GM21786 (cell line): ENCODE measurements around the gene PSME3IP1.
"Not testable (repeated sequence)": the region's sequence is repeated elsewhere in the genome, so short reads cannot be mapped to it uniquely, and the experiment has no call there.

Experiments used
- ATAC-seq: cut with Tn5 transposase; IDR thresholded peaks from one replicate; pipeline ENCODE4 v1.9.1; 2021; ENCODE audit not compliant: unreplicated experiment

PSME3IP1 gene, protein sequence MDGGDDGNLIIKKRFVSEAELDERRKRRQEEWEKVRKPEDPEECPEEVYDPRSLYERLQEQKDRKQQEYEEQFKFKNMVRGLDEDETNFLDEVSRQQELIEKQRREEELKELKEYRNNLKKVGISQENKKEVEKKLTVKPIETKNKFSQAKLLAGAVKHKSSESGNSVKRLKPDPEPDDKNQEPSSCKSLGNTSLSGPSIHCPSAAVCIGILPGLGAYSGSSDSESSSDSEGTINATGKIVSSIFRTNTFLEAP

DNA sequence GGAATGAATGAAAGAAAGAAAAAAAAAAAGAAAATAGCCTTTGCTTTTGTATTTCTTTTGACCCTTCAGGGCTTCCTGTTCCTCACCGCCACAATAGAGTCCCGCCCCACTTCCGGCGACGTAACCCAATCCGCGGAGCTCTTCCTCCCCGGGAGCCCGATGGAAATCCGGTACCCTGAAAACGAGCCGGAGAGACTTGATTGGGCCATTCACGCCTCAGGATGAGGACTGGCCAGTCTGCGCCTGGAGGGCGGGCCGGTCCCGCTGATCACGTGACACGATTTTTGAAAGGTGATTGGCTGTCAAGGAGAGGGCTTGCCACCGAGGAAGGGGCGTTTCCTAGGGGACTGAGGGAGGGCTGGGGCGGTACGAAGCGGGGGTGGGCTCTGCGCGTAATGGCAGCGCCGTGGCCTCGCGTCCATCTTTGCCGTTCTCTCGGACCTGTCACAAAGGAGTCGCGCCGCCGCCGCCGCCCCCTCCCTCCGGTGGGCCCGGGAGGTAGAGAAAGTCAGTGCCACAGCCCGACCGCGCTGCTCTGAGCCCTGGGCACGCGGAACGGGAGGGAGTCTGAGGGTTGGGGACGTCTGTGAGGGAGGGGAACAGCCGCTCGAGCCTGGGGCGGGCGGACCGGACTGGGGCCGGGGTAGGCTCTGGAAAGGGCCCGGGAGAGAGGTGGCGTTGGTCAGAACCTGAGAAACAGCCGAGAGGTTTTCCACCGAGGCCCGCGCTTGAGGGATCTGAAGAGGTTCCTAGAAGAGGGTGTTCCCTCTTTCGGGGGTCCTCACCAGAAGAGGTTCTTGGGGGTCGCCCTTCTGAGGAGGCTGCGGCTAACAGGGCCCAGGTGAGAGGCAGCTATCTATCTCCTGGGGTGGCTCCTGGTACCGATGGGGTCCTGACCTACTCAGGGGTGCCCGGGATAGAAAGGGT is at the start of gene PSME3IP1, which contains the start of gene RSPRY1:
TSS of gene PSME3IP1 (minus strand) at position 95 of the 927 bp plus-strand sequence. CDS start 12,185 bp downstream, outside the sequence.
TSS of gene RSPRY1 (plus strand) at position 385 of the 927 bp plus-strand sequence. CDS start 18,330 bp downstream, outside the sequence.
- ATAC-seq, result peak; percentile 86

DNA sequence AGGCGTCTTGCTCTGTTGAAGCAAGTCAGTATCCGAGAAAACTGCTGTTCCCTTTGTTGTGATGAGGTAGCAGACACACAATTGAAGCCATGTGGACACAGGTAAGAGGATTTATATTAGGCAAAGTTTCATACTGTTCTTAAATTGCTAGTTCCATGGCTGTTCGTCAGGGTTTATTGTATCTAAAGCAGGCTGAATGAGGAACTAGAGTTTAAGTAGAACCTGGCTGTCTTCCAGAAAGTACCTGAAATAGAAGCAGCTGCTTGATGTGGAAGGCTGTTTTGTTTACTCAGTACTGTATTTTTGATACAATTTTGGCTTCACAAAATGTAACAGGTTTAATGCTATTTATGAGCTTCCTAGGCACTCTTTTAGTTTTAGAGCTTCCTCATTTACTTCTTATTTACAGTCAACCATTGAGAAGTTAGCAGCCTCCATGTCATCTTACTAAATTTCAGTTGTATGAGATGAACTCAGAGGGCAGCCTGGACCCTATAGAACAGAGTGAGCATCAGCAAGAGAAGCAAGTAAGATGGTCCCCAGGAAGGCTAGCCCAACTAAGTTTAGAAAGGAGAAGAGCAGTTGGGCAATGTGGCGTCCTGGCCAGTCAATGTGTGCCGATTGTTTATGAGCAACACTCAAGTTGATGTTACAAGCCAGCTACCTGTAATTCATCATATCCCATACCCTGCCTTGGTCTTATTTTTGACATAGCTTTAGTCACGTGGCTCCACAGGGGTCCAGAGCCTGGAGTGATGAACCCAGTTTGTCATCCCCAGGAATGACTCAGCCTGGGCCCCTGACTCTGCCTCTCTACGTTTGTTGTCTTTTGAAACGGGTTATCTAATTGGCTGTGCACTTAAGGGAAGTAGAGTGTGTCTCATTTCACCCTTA is 49.5 kb upstream of the PSME3IP1 start:
- no peak for ATAC-seq

DNA sequence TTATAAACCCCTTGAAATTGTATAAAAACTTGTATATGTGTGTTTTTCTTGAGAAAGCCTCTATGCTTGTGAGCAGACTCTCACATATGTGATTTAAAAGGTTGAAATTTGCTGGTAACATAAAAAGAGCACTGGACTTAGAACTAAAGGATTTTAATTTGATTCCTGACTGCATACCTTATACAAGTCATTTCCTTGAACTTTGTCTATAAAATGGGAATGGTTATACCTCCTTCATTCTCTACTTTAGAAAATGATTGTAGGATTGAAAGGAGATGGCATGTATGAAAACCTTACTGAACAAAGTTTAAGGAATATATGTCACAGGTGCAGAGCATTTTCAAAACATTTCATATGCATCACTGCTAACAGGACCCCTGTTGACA is 48.9 kb upstream of the PSME3IP1 start:
- ATAC-seq, result no peak

DNA sequence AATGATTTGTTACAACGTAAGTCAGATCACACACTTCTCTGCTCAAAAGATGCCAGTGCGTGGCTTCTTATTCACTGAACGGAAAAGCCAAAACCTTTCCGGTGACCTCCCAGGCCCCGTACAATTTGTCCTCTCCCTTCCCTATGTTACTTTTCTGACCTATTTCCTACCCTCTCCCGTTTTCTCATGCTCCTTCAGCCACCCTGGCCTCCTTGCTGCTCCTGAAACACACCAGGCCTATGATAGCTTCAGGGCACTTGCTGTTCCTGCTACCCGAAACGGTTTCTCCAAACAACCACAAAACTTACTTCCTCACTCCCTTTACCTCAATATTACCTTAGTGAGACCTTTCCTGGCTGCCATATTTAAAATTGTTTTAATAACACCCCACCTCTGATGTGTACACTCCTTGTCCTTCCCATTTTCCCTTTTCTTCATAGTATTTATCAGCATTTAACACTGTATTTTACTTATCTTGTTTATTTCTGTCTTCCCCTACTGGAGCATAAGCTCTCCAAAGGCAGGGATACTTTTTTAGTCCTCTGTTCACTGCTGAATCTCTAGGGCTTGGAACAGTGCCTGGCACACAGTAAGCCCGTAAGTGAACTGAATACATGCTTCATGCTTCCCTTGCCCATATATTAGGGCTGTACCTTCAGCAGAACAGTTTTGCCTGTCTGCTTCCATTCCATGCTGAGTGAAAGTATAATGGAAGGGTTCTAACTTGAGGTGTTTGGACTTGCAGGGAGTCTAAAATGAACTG is 48.3 kb upstream of the PSME3IP1 start:
- ATAC-seq, result no peak

DNA sequence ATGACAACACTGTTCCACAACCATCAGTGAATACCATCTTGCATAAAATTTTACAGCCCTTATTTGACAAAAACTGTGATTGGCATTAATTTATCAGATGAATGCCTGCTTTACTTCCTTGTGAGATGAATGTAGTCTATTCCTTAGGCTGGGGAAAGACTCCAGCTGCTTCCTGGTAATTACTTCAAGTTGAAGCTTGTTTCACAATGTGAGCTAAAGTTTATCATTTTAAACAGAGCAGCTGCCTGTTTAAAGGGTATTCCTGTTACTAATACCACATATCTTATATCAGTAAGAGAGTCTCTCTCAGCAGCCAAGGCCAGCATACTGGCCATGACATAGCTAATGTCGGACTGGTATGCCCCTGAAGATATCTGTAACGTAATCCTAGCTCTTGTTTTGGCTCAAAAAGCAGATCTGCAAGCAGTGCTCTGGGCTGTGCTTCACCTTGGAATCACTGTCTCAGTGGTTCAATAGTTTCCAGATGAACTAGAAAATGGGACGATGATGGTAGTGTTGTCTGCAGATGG is 46.0 kb upstream of the PSME3IP1 start:
- ATAC-seq, result no peak

DNA sequence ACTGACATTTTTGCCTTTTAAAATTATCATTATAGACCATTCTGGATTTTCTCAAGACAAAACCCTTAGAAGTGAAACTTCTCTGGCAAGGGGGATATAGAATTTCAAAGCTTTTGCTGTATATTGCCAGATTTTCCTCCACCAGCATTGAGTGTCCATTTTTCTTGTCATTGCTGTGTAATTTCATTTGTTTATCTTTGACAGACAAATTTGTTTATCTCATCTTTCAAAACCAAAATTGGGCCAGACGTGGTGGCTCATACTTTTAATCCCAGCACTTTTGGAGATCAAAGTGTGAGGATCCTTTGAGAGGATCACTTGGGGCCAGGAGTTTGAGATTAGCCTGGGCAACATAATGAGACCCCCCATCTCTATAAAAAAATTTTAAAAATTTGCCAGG is 43.2 kb upstream of the PSME3IP1 start:
- no peak for ATAC-seq

DNA sequence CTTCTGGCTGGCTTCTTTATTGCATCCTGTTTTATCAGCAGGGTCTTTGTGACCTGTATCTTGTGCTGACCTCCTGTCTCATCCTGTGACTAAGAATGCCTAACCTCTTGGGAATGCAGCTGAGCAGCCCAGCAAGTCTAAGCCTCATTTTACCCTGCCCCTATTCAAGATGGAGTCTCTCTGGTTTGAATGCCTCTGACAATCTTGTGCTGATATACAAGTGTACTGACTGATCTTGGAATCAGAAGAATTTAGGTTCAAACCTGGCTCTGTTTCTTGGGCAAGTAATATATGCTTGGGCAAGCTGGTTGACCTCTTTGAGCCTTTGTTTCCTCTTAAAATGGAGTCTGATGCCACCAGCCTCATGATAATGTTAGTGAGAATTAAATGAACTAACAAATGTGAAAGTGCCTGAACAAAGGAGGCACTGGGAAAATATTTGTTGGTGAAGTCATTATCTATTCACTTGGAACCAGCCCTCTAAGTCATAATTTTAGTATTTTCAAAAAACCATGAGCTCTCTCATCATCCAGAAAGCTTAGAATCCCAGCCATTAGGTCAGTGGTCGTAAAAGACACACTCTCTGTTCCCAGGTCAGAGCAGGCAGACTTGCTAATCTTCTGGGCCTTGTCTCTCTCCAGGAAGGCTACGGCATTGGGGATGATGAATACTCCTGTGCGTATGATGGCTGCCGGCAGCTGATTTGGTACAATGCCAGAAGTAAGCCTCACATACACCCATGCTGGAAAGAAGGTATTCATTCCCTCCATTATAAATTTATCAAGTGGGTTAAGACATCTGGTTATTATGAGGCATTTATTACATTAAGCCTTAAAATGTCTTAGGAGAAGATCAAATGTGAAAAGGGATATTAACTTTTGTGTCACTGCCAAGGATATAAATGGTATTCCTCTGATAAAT is 41.1 kb upstream of the PSME3IP1 start:
- no peak for ATAC-seq

DNA sequence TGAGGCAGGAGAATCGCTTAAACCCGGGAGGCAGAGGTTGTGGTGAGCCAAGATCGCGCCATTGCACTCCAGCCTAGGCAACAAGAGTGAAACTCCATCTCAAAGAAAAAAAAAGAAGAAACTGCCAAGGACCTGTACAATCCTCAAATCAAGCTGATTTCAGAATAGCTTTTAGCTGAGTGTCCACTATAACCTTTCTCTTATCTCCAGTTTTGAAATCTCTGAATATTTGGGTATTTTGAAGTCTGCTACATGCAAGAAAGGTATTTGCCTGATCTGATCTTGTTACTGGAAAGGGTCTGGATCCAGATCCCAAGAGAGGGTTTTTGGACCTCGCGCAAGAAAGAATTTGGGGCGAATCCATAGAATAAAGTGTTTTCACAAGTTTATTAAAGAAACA is 40.1 kb upstream of the PSME3IP1 start:
- no peak for ATAC-seq

DNA sequence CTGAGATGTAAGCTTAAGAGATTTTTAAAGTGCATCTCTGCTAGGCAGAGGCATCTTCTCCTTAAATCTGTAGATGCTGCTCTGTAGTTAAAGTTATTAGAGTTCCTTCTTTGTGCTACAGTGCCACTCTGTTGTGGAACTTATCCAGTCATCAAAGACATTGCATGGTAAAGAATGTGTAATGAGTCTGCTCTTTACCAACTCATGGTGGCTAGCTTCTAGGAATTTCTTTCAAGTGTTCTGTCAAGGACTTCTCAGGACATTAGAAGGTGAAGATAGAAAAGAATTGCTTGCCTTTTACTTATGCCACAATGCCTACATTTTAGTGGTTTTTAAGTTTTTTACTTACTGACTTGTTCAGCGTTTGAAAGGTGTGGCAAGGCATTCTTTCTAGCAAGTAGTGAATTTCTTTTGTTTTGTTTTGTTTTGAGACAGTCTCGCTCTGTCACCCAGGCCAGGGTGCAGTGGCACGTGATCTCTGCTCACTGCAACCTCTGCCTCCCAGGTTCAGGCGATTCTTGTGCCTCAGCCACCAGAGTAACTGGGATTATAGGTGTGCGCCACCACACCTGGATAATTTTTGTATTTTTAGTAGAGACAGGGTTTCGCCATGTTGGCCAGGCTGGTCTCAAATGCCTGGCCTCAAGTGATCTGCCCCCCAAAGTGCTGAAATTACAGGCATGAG is 39.0 kb upstream of the PSME3IP1 start:
- ATAC-seq, result no peak

DNA sequence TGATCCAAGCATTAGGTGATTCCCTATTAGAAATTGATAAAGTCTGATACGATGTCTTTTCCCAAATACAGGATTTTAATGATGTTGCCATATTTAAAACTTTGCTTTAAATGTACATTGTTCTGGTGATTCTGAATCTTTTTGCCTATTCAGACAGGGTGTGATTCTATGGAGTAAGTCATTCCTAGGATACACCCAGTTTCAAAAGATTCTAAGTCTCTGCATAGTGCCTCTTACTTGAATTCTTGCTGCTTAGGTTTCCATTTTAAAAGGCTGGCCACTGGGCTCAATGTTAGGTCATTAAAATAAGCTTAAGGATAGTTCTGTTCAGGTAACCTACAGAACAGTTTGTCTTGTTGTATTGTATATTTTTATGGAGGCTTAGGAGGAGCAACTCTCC is 37.2 kb upstream of the PSME3IP1 start:
- ATAC-seq, result no peak

DNA sequence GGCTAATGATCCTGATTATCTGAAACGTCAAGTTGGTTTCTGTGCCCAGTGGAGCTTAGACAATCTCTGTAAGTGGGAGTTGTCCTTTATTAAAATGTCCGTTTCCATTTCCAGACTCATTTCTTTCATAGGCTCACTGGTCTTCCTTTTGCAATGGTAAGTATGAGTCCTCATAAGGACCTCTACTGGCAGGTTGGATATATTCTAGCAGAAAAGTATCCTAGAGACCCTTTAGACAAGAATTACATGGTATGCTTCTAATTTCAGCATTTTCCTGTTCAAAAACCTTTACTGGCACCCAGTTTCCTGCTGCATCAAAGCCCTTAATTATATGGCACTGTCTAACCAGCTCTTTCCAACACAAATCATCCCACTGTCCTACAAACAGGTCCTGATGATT is 31.1 kb upstream of the PSME3IP1 start:
- no peak for ATAC-seq

DNA sequence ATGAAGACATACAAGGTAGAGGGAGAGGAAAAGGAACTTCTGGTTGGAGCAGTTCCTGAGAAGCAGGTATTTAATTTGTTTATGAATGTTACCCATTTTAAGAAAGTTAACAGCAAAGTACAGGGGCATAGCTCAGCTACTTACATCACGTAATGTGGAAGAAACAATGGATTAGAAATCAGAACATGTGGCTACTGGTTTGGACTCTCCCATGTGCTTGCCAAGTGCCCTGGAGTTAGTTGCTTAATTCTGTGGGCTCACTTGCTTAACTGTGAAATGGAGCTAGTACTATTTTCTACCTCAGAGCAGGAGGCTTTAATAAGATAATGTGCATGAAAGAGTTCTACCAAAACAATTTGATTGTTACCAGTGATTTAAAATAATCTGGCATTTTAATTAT is 27.6 kb upstream of the PSME3IP1 start:
- no peak for ATAC-seq

DNA sequence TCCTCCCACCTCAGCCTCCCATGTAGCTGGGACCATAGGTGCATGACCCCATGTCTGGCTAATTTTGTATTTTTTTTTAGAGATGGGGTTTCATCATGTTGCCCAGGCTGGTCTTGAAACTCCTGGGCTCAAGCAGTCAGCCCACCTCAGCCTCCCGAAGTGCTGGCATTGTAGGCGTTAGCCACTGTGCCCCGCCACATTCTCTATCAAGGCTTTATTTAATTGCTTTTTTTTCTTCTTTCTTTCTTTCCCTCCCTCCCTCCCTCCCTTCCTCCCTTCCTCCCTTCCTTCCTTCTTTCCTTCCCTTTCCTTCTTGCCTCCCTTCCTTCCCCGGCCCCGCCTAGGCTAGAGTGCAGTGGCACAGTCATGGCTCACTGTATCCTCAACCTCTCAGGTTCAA is 23.9 kb upstream of the PSME3IP1 start:
- ATAC-seq, result no peak

DNA sequence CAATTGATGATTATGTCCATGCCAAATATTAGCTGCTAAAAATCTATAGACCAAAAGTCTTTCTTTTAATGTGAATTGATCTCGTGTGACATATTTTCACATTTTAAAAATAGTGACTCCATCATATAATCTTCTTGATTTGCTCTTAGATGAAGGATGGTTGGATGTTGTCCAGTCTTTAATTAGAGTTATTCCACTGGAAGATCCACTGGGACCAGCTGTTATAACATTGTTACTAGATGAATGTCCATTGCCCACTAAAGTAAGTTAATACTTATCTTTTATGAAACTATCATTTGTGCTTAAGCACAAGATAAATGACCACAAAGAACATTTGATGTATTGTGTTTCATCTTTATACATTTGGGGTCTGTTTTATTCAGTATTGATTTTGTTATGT is 23.1 kb upstream of the PSME3IP1 start:
- no peak for ATAC-seq

DNA sequence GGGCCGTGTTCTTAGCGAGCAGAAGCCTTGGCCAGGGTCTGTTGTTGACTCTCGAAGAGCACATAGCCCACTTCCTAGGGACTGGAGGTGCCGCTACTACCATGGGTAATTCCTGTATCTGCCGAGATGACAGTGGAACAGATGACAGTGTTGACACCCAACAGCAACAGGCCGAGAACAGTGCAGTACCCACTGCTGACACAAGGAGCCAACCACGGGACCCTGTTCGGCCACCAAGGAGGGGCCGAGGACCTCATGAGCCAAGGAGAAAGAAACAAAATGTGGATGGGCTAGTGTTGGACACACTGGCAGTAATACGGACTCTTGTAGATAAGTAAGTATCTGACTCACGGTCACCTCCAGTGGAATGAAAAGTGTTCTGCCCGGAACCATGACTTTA is 18.8 kb upstream of the PSME3IP1 start:
- ATAC-seq, result no peak

DNA sequence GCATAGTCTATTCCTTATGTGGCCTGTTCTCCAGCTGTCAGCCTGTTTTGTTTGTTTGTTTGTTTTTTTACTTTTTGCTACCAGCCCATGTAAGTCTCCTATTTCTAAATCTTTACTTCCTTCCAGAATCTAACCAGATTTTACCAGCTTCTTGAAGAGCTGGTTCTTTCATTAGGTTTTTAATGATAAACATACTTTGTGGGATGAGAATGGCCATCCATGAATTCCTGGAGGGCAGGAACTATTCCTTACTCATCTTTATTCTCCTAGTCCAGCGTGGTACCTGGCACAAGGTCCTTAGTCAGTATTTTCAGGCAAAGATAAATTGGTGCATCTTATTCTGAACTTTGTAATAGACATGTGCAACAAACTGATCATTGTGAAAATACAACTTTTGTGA is 17.6 kb upstream of the PSME3IP1 start:
- no peak for ATAC-seq

DNA sequence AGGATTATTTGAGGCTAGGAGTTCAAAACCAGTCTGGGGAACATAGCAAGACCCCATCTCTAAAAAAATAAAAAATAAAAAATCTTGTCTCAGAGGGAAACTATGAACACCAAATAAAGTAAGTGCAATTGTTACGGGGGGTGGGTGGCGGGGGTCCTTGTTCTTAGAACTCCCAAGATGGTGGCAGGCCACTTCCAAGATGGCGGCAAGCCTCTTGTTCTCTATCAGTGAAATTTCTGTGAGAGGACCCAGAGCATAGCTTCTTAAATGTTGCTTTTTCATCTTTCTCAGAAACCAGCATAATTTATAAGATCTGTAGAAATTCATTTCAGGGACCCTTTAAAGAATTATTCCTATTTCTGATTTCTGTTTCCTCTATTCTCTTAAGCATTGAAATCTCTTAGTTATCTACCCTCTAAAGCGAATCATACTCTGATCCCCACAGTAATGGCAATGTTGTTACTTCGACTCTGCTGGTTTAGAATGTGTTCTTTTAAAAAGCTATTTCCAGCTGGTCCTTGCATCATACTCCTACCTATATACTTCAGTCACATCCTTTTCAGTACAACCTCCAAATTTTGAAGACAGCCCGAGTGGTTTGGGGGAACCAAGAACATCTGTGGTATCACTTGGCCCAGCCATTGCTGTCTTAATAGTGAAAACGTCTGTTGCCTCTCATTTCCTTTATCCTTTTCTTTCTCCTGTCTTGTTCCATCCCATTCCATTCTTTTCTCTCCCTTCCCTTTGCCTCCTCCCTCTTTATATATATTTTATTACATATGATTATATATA is 16.5 kb upstream of the PSME3IP1 start:
- no peak for ATAC-seq

DNA sequence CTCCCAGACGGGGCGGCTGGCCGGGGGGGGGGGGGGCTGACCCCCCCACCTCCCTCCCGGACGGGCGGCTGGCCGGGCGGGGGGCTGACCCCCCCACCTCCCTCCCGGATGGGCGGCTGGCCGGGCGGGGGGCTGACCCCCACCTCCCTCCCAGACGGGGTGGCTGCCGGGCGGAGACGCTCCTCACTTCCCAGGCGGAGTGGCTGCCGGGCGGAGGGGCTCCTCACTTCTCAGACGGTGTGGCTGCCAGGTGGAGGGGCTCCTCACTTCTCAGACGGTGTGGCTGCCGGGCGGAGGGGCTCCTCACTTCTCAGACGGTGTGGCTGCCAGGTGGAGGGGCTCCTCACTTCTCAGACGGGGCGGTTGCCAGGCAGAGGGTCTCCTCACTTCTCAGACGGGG is 15.1 kb upstream of the PSME3IP1 start:
- not testable (repeated sequence) for ATAC-seq
